ENCODE results near the gene PACSIN2. TPM values are rescaled to one million over a fixed set of nuclear protein-coding genes. Genes with fewer than 3 reads are reported as not detected.

Gene PACSIN2
- total RNA-seq, 1 donor from 2014 or later = 48.6 TPM

GRCh38 chr22:42830161-42830560, 184.8 kb downstream of the PACSIN2 start:
- intact Hi-C loops (cut with DNase I) = no loop called here
- ATAC-seq = no peak

DNA sequence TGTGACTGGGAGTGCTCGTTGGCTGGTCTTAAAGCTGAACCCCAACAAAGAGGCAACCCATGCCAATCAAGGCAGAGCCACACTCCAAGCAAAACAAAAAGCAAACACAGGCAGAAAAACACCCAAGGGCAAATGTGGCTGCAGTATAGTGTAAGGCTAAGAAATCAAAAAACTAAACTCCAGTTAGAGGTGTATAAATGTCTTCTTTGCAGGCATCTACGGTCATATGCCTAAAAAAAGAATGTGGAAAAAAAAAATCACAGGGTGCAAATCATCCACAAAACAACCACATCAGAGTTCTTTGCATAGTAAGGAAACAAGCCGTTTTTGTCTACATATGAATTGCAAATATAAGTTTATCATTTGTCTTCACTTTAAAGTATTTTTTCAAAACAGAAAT, 185.6 kb downstream of the PACSIN2 start:
- ATAC-seq (no peak), DNase-seq (ENCODE audit: low spot score) (no peak)
- intact Hi-C loops (cut with DNase I) = no loop called here

More at GRCh38 chr22:42830161-42830560, 184.8 kb downstream of the PACSIN2 start:
- DNase-seq (ENCODE audit: low spot score) = no peak

GRCh38 chr22:42825796-42826195, 189.2 kb downstream of the PACSIN2 start:
- no peak for ATAC-seq
- intact Hi-C loops (cut with DNase I) = no loop called here
- no peak for DNase-seq (ENCODE audit: low spot score)

GRCh38 chr22:42821386-42821785, 193.6 kb downstream of the PACSIN2 start:
- intact Hi-C loops (cut with DNase I) = no loop called here
- no peak for ATAC-seq
- no peak for DNase-seq (ENCODE audit: low spot score)

- no peak for DNase-seq (ENCODE audit: low spot score)
- intact Hi-C loops (cut with DNase I) = no loop called here
- ATAC-seq = no peak
Measured at GRCh38 chr22:42820045-42820763, 194.7 kb downstream of the PACSIN2 start.

Other genes with a start within 250 kb of the PACSIN2 start
- gene ARFGAP3, start 157.9 kb downstream of the PACSIN2 start, total RNA-seq = 46.8 TPM
- gene TTLL1, start 74.2 kb upstream of the PACSIN2 start, total RNA-seq = 9.1 TPM
- not detected for gene BIK, start 95.6 kb upstream of the PACSIN2 start, total RNA-seq
- gene MCAT, start 128.2 kb upstream of the PACSIN2 start, total RNA-seq = 11.5 TPM
- 94.6 TPM for gene TSPO, start 136.4 kb upstream of the PACSIN2 start, total RNA-seq
- gene TTLL12, start 172.0 kb upstream of the PACSIN2 start, total RNA-seq = 24.3 TPM

Measured in sciatic nerve (tissue), 2 donors.